ENCODE results near the gene LGALS9.
"Not testable (repeated sequence)": the region's sequence is repeated elsewhere in the genome, so short reads cannot be mapped to it uniquely, and the experiment has no call there.

The LGALS9 gene

DNA sequence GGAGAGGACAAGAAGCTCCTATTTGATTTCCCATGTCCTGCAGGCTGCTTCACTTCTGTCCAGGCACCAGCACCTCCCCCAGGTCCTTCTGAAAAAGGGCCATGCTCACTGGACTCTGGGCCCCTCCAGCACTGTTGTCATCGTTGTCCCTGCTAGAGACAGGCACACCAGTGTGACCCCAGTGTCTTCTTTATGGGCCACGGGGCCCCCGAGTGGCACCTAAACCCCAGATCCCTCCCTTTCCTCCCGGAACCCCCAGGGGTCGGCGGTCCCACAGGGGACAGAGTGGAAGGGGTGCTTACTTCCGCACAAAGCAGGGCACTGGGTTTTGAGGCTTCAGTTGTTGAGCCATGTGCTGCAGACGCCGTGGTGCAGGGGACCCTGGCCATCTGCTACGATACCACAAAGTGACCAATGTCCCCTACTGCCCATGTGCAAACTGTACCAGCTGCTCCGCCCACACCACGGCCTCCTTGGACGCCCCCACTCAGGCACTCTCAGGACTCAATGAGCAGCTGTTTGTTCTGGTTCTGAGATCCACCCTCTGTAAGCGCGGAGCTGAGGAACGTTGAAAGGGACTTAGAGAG, 24.6 kb downstream of the LGALS9 start:
- DNase-seq = not testable (repeated sequence)

- DNase-seq = not testable (repeated sequence)
These were observed 25.6 kb downstream of the LGALS9 start for GRCh38 chr17:27656620-27657019.

- no peak for DNase-seq
These were observed 26.6 kb downstream of the LGALS9 start for GRCh38 chr17:27657620-27658019.

DNA sequence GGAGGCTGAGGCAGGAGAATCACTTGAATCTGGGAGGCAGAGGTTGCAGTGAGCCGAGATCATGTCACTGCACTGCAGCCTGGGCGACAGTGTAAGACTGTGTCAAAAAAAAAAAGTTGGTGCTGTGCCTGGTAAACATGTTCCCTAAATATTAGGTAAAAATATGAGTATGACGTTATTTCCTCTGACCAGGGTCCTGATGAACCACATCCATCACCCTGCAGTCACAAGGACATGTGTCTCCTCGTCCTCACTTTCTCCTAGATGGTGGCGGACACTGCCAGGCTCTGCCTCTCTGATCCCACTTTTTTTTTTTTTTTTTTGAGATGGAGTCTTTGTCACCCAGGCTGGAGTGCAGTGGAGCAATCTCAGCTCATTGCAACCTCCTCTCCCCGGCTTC, 28.7 kb downstream of the LGALS9 start:
- no peak for DNase-seq

- DNase-seq = no peak
These were observed 29.4 kb downstream of the LGALS9 start for GRCh38 chr17:27660436-27660835.

- no peak for DNase-seq
These were observed 33.1 kb downstream of the LGALS9 start for GRCh38 chr17:27663936-27664605.

GRCh38 chr17:27664606-27664965, 33.6 kb downstream of the LGALS9 start:
- DNase-seq = no peak

DNA sequence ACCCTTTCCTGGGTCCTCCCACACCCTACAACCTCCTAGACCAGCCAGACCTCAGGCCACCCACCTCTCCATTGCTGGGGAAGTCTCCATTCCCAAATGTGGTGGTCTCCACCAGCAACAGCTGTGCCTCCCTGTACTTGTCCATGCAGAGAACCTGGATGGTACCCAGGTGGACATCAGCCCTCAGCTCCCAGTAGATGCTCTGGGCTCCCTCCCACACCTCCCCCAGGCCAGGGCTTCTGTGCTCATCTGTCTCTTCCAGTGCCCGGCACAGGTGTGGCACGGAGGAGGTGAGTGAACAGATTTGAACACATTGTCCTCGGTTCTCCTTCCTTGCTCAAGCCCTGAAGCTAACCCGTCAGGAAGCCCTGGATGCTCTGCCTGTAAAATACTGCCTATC, 34.6 kb downstream of the LGALS9 start:
- DNase-seq = no peak

- DNase-seq = not testable (repeated sequence)
These were observed 35.3 kb downstream of the LGALS9 start for GRCh38 chr17:27666270-27666669.

DNA sequence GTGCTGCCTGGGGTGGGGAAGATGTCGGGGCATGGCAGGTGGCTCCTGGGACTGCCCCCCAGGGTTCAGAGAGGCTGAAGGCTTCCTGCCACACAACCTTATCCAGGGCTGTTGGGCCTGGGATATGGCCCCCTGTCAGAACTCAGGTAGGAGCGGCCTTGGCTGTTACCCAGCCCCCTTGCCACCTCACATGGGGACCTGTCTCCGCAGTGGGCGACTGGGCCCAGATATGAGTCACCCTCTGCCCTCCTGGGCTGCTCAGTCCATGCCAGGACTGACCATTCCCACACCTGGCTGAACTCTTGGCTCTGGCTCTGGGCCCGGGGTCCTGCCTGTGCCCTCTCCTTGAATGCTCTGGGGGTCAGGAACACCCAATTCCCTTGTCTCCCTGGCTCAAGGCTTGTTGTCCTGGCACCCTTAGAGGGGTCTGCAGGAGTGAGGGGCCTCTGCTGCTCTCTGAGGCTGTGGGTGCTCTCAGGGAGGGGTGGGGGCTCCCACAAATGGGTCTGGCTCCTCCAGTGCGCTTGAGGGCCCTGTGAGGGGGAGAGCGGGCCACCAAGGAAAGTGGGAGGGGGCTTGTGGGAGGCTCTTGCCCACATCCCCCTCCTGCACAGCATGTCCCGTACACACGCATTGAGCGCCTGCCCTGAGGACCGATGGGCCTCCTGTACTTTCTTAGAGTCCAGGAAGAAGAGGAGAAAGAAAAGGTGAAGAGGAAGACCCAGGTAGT, 36.0 kb downstream of the LGALS9 start:
- no peak for DNase-seq

- no peak for DNase-seq
These were observed 36.9 kb downstream of the LGALS9 start for GRCh38 chr17:27667656-27668487.

DNA sequence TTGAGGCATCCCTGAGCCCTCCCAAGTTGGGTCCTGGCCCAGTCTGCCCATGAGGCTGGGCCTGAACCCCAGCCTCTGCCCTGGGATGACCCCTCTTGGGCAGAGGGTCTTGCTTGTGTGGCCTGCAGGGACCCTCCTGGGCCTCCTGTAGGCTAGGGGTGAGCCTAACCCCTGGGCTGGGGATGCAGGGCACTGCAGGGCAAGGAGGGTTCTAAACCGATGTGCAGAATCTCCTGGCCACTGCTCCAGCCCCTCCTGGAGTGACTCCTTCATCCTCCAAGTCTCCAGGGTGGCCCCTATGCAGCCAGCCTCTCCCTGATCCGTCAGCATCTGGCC, 37.5 kb downstream of the LGALS9 start:
- no peak for DNase-seq

DNA sequence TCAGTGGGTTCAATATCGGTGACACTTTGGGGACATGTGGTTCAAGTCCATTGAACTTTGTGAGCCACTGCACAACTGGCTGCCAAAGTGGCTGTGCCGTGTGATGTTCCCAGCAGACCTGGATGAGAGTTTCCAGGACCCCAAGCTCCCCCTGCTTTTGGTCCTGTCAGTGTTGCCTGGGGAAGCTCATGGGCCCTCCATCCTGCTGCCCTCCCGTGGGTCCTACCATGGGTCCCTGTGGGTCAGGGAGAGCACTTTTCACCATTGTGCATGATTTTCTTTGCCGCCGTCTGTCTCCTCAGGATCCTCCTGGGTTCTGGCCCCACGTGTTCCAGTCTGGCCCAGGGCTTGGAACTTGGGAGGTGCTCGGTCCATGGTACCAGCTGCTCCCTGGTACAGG, 38.1 kb downstream of the LGALS9 start:
- no peak for DNase-seq

DNA sequence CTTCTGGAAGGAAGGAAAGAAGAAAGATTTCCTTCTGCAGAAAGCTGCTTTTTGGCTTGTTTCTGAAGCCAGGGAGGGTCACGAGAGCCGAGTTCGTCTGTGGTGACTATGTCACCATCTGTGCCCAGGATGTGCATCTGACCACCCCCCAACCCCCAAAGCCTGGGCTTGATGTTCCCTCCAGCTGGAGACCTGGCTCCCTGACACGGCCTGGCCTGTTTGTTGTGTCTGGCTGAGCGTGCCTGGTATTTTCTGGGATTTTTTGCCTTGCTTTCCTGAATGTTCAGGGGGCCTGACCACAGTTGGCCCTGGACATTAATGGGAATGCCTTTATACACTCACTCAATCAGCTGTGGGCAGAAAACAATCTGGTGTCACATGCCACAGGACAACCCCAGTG, 38.9 kb downstream of the LGALS9 start:
- no peak for DNase-seq

DNA sequence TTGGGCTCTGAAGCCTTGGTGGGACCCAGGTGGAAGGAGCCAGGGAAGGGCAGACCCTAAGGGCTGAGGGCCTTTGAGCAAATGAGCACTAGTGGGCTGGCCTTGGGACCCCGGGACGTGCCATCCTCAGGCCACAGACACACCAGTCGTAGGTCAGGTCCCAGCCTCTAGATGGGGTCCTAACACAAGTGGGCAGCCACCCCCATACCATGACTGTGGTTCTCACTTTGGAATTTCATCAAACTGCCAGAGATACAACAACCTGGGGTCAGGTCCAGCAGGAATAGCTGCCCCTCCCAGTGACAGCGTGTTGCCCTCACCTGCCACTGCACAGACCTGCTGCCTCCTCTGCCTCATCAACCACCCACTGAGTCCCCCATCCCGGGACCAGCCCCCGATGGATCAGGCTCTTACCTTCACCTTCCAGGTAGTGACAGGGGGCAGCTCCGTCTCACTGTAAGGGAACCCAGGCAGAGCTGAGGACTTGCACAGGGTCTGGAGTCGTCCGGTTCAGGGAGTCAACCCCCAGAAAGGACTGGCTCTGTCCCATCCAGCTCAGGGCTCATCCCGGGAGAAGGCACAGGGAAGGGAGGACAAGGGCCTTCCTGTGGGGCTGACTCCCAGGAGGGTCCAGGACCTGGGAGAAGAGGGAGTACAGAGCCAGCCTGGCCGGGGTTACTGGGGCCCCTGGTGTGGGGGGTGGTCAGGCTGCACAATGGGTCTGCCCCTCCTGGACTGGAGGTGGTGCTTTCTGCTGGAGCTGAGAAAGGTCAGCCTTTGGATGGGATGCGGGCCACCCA, 40.0 kb downstream of the LGALS9 start:
- no peak for DNase-seq

- no peak for DNase-seq
These were observed 40.6 kb downstream of the LGALS9 start for GRCh38 chr17:27671591-27671910.

GRCh38 chr17:27671977-27672480, 41.0 kb downstream of the LGALS9 start:
- DNase-seq = not testable (repeated sequence)

DNA sequence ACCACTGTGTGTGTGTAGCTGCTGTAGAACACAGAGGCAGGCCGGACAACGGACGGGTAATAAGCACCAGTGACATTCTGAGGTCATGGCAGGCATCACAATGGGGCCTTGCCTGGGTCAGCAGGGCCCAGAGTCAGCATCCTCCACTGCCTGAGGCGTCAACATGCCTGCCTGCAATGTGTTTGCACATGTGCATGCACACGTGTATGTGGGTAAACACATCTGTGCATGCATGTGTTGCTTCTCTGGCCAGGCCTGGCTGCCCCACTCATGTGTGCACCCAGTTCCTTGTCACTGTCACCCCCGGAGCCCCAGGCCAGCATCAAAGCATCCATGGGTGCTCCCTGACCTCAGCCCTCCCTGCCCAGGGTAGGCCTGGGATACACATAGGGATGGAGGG, 43.3 kb downstream of the LGALS9 start:
- no peak for DNase-seq

DNA sequence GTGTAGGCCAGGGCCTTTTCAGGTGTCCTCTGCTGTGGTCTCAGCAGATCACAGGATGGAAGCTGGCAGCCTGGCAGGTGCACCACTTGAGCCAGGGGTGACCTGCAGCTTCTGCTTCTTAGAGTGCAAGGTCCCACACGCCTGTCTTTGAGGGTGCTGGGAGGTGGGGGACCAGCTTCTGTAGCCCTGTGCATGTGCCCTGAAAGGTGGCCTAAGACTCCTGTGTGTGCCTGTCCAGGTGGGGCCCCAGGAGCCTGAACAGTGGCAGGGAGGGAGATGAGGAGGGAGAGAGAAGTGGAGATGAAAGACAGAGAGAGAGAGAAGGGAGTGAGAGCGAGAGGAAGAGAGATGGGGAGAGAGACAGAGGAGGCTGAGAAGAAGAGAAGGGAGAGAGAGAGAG, 46.2 kb downstream of the LGALS9 start:
- DNase-seq = no peak

- DNase-seq = not testable (repeated sequence)
These were observed 55.3 kb downstream of the LGALS9 start for GRCh38 chr17:27686322-27686721.

DNA sequence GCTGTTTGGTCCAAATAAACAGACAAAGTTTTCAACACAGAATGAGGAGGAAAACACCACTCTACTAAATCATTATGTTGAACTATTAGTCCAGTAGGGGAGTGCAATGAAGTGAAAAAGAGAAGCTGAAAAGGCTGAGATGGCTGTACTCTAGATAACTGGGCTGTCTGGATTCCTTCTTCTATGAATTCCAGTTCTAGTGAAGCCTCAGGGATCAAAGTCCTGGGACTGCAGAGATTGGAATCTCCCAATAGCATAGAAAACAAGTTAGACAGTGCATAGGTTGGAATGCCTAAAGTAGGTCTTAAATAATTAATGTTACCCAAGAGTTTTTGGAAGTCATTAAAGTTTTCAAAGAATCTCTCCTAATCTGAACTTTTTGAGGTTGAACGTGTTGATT, 59.9 kb downstream of the LGALS9 start:
- DNase-seq = no peak

DNA sequence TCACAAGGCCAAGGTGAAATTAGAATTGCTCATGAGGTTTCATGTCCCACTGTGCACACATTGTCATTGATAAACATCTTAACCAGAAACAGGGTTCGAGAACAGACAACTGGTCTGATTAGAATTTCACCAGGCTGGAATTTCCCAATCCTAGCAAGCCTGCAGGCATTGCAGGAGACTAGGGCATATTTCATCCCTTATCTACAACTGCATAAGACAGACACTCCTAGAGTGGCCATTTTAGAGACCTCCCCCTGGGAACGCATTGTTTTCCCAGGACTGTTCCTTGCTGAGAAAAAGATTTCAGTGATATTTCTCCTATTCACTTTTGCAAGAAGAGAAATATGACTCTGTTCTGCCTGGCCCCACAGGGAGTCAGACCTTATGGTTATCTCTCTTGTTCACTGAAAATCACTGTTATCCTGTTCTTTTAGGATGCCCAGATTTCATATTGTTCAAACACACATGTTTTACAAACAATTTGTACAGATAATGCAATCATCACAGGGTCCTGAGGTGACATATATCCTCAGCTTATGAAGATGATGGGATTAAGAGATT, 64.3 kb downstream of the LGALS9 start:
- not testable (repeated sequence) for DNase-seq
